H1 (cell line): Measurements from ENCODE around the gene DOK6. TPM values are rescaled to one million over a fixed set of nuclear protein-coding genes. Genes with fewer than 3 reads are reported as not detected.

Experiments used
- CTCF ChIA-PET: fragments of 300-600 bp; sonication (Branson Sonifier 250); formaldehyde crosslinking; loops from one replicate; lab custom pipeline; 2021; ENCODE audit not compliant: partially characterized antibody; lab: Charles Lee
- POLR2A ChIA-PET: fragments of 300-600 bp; sonication (Branson Sonifier 250); formaldehyde crosslinking; loops from one replicate; lab custom pipeline; 2021; ENCODE audit warnings: inconsistent platforms; ENCODE audit not compliant: partially characterized antibody; lab: Charles Lee
- DNase-seq, 2 experiments: peaks; one replicate each; pipeline versions ENCODE4 v3.0.0 to v3.0.0-alpha.2; 2010 to 2022; ENCODE audit warnings: low spot score in 2 of 2, low read depth in 1 of 2, mixed read lengths in 1 of 2
- FAIRE-seq: peaks from 2 replicates; lab custom pipeline; 2011; peaks lifted over from hg19 to GRCh38; lab: Jason Lieb, UNC
- H2AFZ ChIP-seq: 2 replicates; pipeline ENCODE4 v1.8.1; 2012; ENCODE audit warnings: low read length, inconsistent platforms
- H2AK5ac ChIP-seq: 2 replicates; pipeline ENCODE4 v1.6.1; 2013; ENCODE audit warnings: low read depth, low read length
- H2BK120ac ChIP-seq: replicated peaks from 2 replicates; pipeline ENCODE3; 2013; ENCODE audit warnings: low read depth, low read length, inconsistent platforms
- H2BK12ac ChIP-seq: 2 replicates; pipeline ENCODE4 v1.6.1; 2013; ENCODE audit warnings: low read depth, low read length
- H2BK15ac ChIP-seq: 2 replicates; pipeline ENCODE4 v1.6.1; 2013; ENCODE audit warnings: low read length
- H2BK20ac ChIP-seq: 2 replicates; pipeline ENCODE4 v1.6.1; 2013; ENCODE audit warnings: low read length
- H2BK5ac ChIP-seq: 2 replicates; pipeline ENCODE4 v1.6.1; 2013; ENCODE audit warnings: low read depth, low read length
- H3K14ac ChIP-seq: 2 replicates; pipeline ENCODE4 v1.6.1; 2013; ENCODE audit warnings: inconsistent platforms; ENCODE audit not compliant: insufficient read length
- H3K18ac ChIP-seq: 2 replicates; pipeline ENCODE4 v1.6.1; 2013; ENCODE audit warnings: low read length; ENCODE audit errors: extremely low read depth
- H3K23ac ChIP-seq: 2 replicates; pipeline ENCODE4 v1.6.1; 2013; ENCODE audit warnings: inconsistent platforms; ENCODE audit not compliant: insufficient read length
- H3K23me2 ChIP-seq: 2 replicates; pipeline ENCODE4 v1.6.1; 2013; ENCODE audit warnings: low read depth, low read length
- H3K27ac ChIP-seq: 2 replicates; pipeline ENCODE4 v1.6.1; 2011; ENCODE audit warnings: low read depth, low read length, inconsistent platforms
- H3K27me3 ChIP-seq, 4 experiments: replicated peaks in 1 of 4; 1 replicate in 1 of 4; 2 replicates in 3 of 4; pipeline versions ENCODE4 v1.6.1 to v1.8.1; 2011 to 2013; ENCODE audit warnings: low read length in 3 of 4, mild to moderate bottlenecking in 3 of 4, inconsistent platforms in 2 of 4, mixed read lengths in 2 of 4, moderate library complexity in 1 of 4; ENCODE audit not compliant: control insufficient read depth in 3 of 4, insufficient read depth in 3 of 4; ENCODE audit errors: extremely low read depth in 1 of 4
- H3K36me3 ChIP-seq, 4 experiments: 2 replicates each; pipeline versions ENCODE4 v1.6.1 to v1.8.1; 2011 to 2013; ENCODE audit warnings: mild to moderate bottlenecking in 4 of 4, low read length in 3 of 4, moderate library complexity in 2 of 4, control low read depth in 1 of 4, inconsistent platforms in 1 of 4; ENCODE audit not compliant: insufficient read depth in 4 of 4, control insufficient read depth in 2 of 4
- H3K4ac ChIP-seq: replicated peaks from 2 replicates; pipeline ENCODE3; 2013; ENCODE audit warnings: low read length, low read depth, mixed read lengths, inconsistent platforms; ENCODE audit not compliant: insufficient read length
- H3K4me1 ChIP-seq, 4 experiments: replicated peaks in 1 of 4; 1 replicate in 1 of 4; 2 replicates in 3 of 4; pipeline versions ENCODE4 v1.6.1 to v1.8.1; 2011 to 2013; ENCODE audit warnings: low read length in 3 of 4, inconsistent platforms in 2 of 4, mixed read lengths in 1 of 4; ENCODE audit not compliant: insufficient read depth in 4 of 4, control insufficient read depth in 3 of 4
- H3K4me2 ChIP-seq, 2 experiments: 2 replicates each; pipeline versions ENCODE4 v1.6.1 to v1.8.1; 2011 to 2013; ENCODE audit warnings: low read depth in 2 of 2, low read length in 2 of 2, control low read depth in 1 of 2, inconsistent platforms in 1 of 2, mild to moderate bottlenecking in 1 of 2; ENCODE audit not compliant: insufficient read depth in 1 of 2
- H3K4me3 ChIP-seq, 4 experiments: fragments of 200-600, 300-600 bp in 1 of 4; sonication (generic), shearing (Covaris generic), sonication (Bioruptor Twin) in 1 of 4; 2 replicates each; pipeline versions ENCODE4 v1.5.1 to v1.8.1; 2011 to 2016; ENCODE audit warnings: low read length in 4 of 4, low read depth in 3 of 4, control low read depth in 2 of 4, inconsistent platforms in 2 of 4, mild to moderate bottlenecking in 2 of 4, mixed read lengths in 1 of 4, moderate library complexity in 1 of 4; ENCODE audit not compliant: insufficient read depth in 2 of 4; ENCODE audit errors: extremely low read depth in 1 of 4
- H3K56ac ChIP-seq: replicated peaks from 2 replicates; pipeline ENCODE3; 2013; ENCODE audit warnings: low read depth, mild to moderate bottlenecking, mixed read lengths, low read length, inconsistent platforms; ENCODE audit not compliant: insufficient read length
- H3K79me1 ChIP-seq: 2 replicates; pipeline ENCODE4 v1.6.1; 2013; ENCODE audit warnings: low read depth, low read length, control low read depth
- H3K79me2 ChIP-seq, 2 experiments: 2 replicates each; pipeline versions ENCODE4 v1.6.1 to v1.8.1; 2012 to 2013; ENCODE audit warnings: low read length in 2 of 2, mild to moderate bottlenecking in 2 of 2, inconsistent platforms in 1 of 2; ENCODE audit not compliant: insufficient read depth in 2 of 2, control insufficient read depth in 1 of 2
- H3K9ac ChIP-seq, 4 experiments: replicated peaks in 1 of 4; 1 replicate in 1 of 4; 2 replicates in 3 of 4; pipeline versions ENCODE4 v1.6.1 to v1.8.1; 2011 to 2013; ENCODE audit warnings: low read depth in 3 of 4, low read length in 3 of 4, control low read depth in 2 of 4, mild to moderate bottlenecking in 2 of 4, moderate library complexity in 2 of 4, inconsistent platforms in 1 of 4; ENCODE audit errors: extremely low read depth in 1 of 4
- H3K9me3 ChIP-seq, 2 experiments: 2 replicates each; pipeline versions ENCODE4 v1.6.1 to v1.8.1; 2012 to 2013; ENCODE audit warnings: mild to moderate bottlenecking in 2 of 2, moderate library complexity in 2 of 2, control low read depth in 1 of 2, inconsistent platforms in 1 of 2, low read depth in 1 of 2, low read length in 1 of 2, mixed read lengths in 1 of 2; ENCODE audit not compliant: insufficient read depth in 2 of 2
- H4K20me1 ChIP-seq, 2 experiments: replicated peaks in 1 of 2; 2 replicates each; pipeline versions ENCODE3 to v1.8.1; 2011 to 2013; ENCODE audit warnings: inconsistent platforms in 2 of 2, low read length in 2 of 2, mild to moderate bottlenecking in 1 of 2; ENCODE audit not compliant: insufficient read depth in 2 of 2, control insufficient read depth in 1 of 2
- H4K5ac ChIP-seq: 2 replicates; pipeline ENCODE4 v1.6.1; 2013; ENCODE audit warnings: low read length, low read depth, mixed read lengths, inconsistent platforms; ENCODE audit not compliant: insufficient read length
- H4K8ac ChIP-seq: 2 replicates; pipeline ENCODE4 v1.8.0; 2013; ENCODE audit warnings: mild to moderate bottlenecking, moderate library complexity, low read length, inconsistent platforms; ENCODE audit not compliant: insufficient read depth; ENCODE audit errors: extremely low read depth
- H4K91ac ChIP-seq: replicated peaks from 2 replicates; pipeline ENCODE3; 2013; ENCODE audit warnings: low read length, mixed read lengths, inconsistent platforms; ENCODE audit not compliant: insufficient read length
- RBBP5 ChIP-seq: IDR thresholded peaks from 2 replicates; pipeline ENCODE4 v1.7.1; 2012; ENCODE audit warnings: low read depth, mild to moderate bottlenecking, inconsistent platforms, low read length, moderate library complexity, borderline replicate concordance
- TEAD4 ChIP-seq: IDR thresholded peaks from 2 replicates; pipeline ENCODE4 v1.6.1; 2012; ENCODE audit warnings: low read depth, low read length, inconsistent platforms, mixed read lengths
- WGBS, 2 experiments: shearing (Covaris generic) in 1 of 2; methylation state at CpG; one replicate each; pipeline versions ENCODE4 v1.1.6 to v1.1.7; 2013 to 2015; ENCODE audit warnings: low lambda C conversion rate in 2 of 2, mixed read lengths in 2 of 2, inconsistent platforms in 1 of 2, low coverage in 1 of 2, missing lambda C conversion rate in 1 of 2; ENCODE audit not compliant: insufficient replicate concordance in 2 of 2, insufficient coverage in 1 of 2, insufficient read length in 1 of 2; ENCODE audit errors: extremely low coverage in 1 of 2, missing lambda C conversion rate in 1 of 2; 5-methylcytosine and 5-hydroxymethylcytosine counted together
- polyA plus RNA-seq, 7 experiments: library from polyadenylated mRNA; depleted of rRNA in 3 of 7; stranded (reverse) in 5 of 7; unstranded in 2 of 7; fragments of >200 nt in 5 of 7; fragments of 200-250 nt in 2 of 7; gene quantifications; 1 replicate in 5 of 7; 2 replicates in 1 of 7; 4 replicates in 1 of 7; pipeline versions ENCODE4 v1.2.1 to v1.2.3, GENCODE V29; 2011 to 2013; ENCODE audit warnings: missing spikeins in 2 of 7, mixed read lengths in 2 of 7
- total RNA-seq: library from RNA; stranded (reverse); fragmentation: NEBNext Ultra II Directional; extraction: Animal tissue kit (Norgen Biotek cat#: 25700); gene quantifications from 2 replicates; pipeline ENCODE4 v1.2.1, GENCODE V29; 2021

DOK6 gene
- total and polyA plus RNA-seq, 2 of the 8 experiments (the other 6 are each of a cell fraction or from before 2014, with no cell fraction given) = 0.33 to 0.50 TPM

DNA sequence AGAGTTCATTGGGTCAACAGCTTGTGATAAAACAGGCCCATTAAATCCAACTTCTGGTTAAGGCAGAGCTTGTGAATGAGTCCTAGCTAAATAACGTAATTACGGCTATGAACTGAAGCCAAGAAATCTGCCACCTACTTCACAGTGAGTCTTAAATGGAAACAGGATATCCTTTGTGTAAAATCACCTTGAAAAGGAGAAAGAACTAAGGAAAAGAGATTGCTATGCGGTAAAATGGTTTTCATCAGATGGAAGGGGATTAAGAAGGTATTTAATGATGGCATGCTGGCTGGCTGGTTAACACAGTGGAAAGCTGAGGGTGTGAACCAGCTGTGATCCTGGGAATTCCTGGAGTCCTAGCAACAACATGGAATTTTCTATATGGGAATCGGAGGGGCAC is 156.6 kb downstream of the DOK6 start:
- no peaks in the 10 kb centered on the region for H3K36me3 ChIP-seq
- H2AK5ac ChIP-seq = no peak overlapping the region
- no peaks in the 10 kb centered on the region for H3K27me3 ChIP-seq
- no peaks in the 10 kb centered on the region; a peak in 1 of 7 replicates for H3K4me1 ChIP-seq
- 88% methylated on average over 4 of the region's 4 CpGs; no CpG with 5 or more reads in 1 of the 2 experiments for WGBS, 2 experiments
- no peaks in the 10 kb centered on the region; the same call in 1 of the 2 replicates for H3K23me2 ChIP-seq
- H3K4me3 ChIP-seq = no peak overlapping the region
- H3K9me3 ChIP-seq = no peaks in the 10 kb centered on the region; a peak in 1 of 4 replicates
- TF ChIP-seq RBBP5 = no peak
- peak; percentile 39; the same call in 1 of the 2 replicates for TF ChIP-seq TEAD4
- 0 out of 2 replicates have a peak overlapping the region, but pooled peaks have one; percentile 11 for H2AFZ ChIP-seq
- H2BK12ac ChIP-seq = no peak overlapping the region
- H3K4me2 ChIP-seq = no peak overlapping the region
- H4K91ac ChIP-seq = no peak overlapping the region
- H3K14ac ChIP-seq = no peak overlapping the region
- no peak overlapping the region for H4K8ac ChIP-seq
- no peak overlapping the region for H2BK5ac ChIP-seq
- no peak for DNase-seq
- H2BK15ac ChIP-seq = no peak overlapping the region
- ChIA-PET CTCF (interaction anchor here (0.9 kb wide), 1 partner anchor 10 kb away, joined by 3 read pairs; no protein-coding TSS in a partner anchor), POLR2A (no interaction called here)
- H3K4ac ChIP-seq = no peak overlapping the region
- FAIRE-seq = no peak
- no peak overlapping the region for H3K23ac ChIP-seq
- no peaks in the 10 kb centered on the region for H4K20me1 ChIP-seq
- no peak overlapping the region for H3K18ac ChIP-seq
- H3K27ac ChIP-seq = no peak overlapping the region
- H3K56ac ChIP-seq = no peak overlapping the region
- no peak overlapping the region for H3K9ac ChIP-seq
- no peaks in the 10 kb centered on the region for H3K79me1 ChIP-seq
- H2BK20ac ChIP-seq = no peak overlapping the region
- no peak overlapping the region for H2BK120ac ChIP-seq
- H3K79me2 ChIP-seq = no peaks in the 10 kb centered on the region
- no peak overlapping the region for H4K5ac ChIP-seq
